Progenitor cell of endocrine pancreas (in vitro differentiated cells): ENCODE measurements around the gene PIGQ. TPM values are rescaled to one million over a fixed set of nuclear protein-coding genes. Genes with fewer than 3 reads are reported as not detected.

Experiments used
- DNase-seq: peaks from one replicate; pipeline ENCODE4 v3.0.0; 2021; ENCODE audit warnings: low spot score; ENCODE audit not compliant: unreplicated experiment
- H3K27ac Mint-ChIP-seq: 2 replicates; pipeline ENCODE4 v1.8.0; 2021; ENCODE audit warnings: mild to moderate bottlenecking, moderate library complexity, mixed read lengths
- H3K27me3 Mint-ChIP-seq: 2 replicates; pipeline ENCODE4 v1.8.0; 2021; ENCODE audit warnings: mixed read lengths
- H3K36me3 Mint-ChIP-seq: 2 replicates; pipeline ENCODE4 v1.8.0; 2022; ENCODE audit warnings: mixed read lengths; ENCODE audit not compliant: insufficient read depth
- H3K4me1 Mint-ChIP-seq: 2 replicates; pipeline ENCODE4 v1.8.0; 2021; ENCODE audit warnings: low read depth, mixed read lengths
- H3K4me3 Mint-ChIP-seq: 2 replicates; pipeline ENCODE4 v1.8.0; 2021; ENCODE audit warnings: low read depth, mild to moderate bottlenecking, moderate library complexity, mixed read lengths
- H3K9me3 Mint-ChIP-seq: 2 replicates; pipeline ENCODE4 v1.8.0; 2021; ENCODE audit warnings: low read depth, mixed read lengths
- CTCF ChIP-seq: fragments of 200-600 bp; sonication (generic); IDR thresholded peaks from one replicate; pipeline ENCODE4 v1.5.0; 2021; ENCODE audit warnings: antibody characterized with exemption, mild to moderate bottlenecking; ENCODE audit not compliant: unreplicated experiment
- total RNA-seq: library from RNA; stranded (reverse); gene quantifications from 2 replicates; pipeline ENCODE4 v1.2.1, GENCODE V29; 2021

The PIGQ gene
- total RNA-seq, 1 donor from 2014 or later = 109 TPM

GRCh38 chr16:620700-621525 is 51.1 kb downstream of the PIGQ start:
- no peak overlapping the region for H3K27ac Mint-ChIP-seq
- H3K27me3 Mint-ChIP-seq = no peaks in the 10 kb centered on the region
- no peaks in the 10 kb centered on the region for H3K9me3 Mint-ChIP-seq
- TF ChIP-seq CTCF = no peak
- H3K4me3 Mint-ChIP-seq = no peak overlapping the region
- H3K4me1 Mint-ChIP-seq = no peaks in the 10 kb centered on the region
- no peaks in the 10 kb centered on the region for H3K36me3 Mint-ChIP-seq
- no peak for DNase-seq

DNA sequence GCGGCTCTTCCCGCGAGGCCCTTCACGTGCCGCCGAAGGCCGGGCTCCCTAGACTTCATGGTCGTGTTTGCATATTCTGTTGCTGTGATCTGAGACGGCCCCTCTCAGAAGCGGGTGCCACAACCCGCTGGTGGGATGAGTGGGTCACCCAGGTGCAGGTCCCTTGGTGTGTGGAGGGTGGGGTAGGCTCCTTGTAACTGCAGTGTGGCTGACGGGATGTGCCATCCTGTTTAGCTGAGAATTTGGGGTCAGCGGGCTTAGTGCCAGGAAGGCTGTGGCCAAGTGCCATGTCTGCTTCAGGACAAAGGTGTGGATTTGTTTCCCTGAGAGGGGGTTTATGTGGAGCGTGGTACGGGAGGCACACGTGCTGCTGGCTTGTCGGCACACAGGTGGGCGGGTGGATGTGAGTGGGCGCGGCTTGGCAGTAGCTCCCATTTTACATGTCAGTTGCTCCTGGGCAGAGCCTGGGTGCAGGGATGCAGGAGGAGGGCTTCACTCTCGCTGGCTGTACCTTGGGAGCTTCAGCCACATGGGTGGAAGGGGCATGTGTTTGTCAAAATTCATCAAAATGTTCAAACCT is 51.8 kb downstream of the PIGQ start:
- no peaks in the 10 kb centered on the region for H3K9me3 Mint-ChIP-seq
- H3K4me3 Mint-ChIP-seq = no peak overlapping the region
- no peak overlapping the region for H3K27ac Mint-ChIP-seq
- TF ChIP-seq CTCF = no peak
- peaks cover 3% of the 10 kb centered on the region for H3K36me3 Mint-ChIP-seq
- H3K27me3 Mint-ChIP-seq = no peaks in the 10 kb centered on the region
- DNase-seq = no peak
- no peaks in the 10 kb centered on the region for H3K4me1 Mint-ChIP-seq

DNA sequence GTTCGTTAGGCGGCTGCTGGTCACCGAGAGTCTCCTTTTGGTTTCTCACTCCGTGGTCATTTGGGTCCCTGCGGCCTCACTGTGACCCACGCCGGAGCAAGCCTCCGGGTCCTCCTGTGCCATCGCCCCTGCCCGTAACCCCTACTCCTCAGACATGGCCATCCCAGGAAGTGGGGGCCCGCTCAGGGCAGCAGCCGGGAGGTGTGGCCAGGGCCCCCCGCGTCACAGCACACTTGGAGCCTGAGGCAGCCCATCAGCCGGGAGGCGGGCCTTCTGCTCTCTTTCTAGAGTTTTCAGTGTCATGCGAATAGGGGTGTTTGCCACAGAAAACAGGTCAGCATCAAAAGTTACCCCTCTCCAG is 53.1 kb downstream of the PIGQ start:
- Mint-ChIP-seq H3K9me3 (no peaks in the 10 kb centered on the region), H3K4me3 (no peak overlapping the region), H3K27ac (no peak overlapping the region), H3K27me3 (no peaks in the 10 kb centered on the region), H3K4me1 (no peaks in the 10 kb centered on the region), H3K36me3 (peaks cover 5% of the 10 kb centered on the region)
- no peak for TF ChIP-seq CTCF
- DNase-seq = no peak

GRCh38 chr16:624526-625070 is 54.8 kb downstream of the PIGQ start:
- H3K4me3 Mint-ChIP-seq = no peak overlapping the region
- no peak for TF ChIP-seq CTCF
- DNase-seq = no peak

GRCh38 chr16:625117-625976 is 55.6 kb downstream of the PIGQ start:
- H3K4me1 Mint-ChIP-seq = peaks cover 11% of the 10 kb centered on the region
- H3K36me3 Mint-ChIP-seq = peaks cover 6% of the 10 kb centered on the region
- no peak overlapping the region for H3K27ac Mint-ChIP-seq

More at GRCh38 chr16:624526-625070, 54.8 kb downstream of the PIGQ start:
- peak overlapping the region; percentile 52 for H3K27ac Mint-ChIP-seq
- peaks cover 9% of the 10 kb centered on the region for H3K4me1 Mint-ChIP-seq
- peaks cover 6% of the 10 kb centered on the region for H3K36me3 Mint-ChIP-seq
- no peaks in the 10 kb centered on the region for H3K9me3 Mint-ChIP-seq
- H3K27me3 Mint-ChIP-seq = no peaks in the 10 kb centered on the region

More at GRCh38 chr16:625117-625976, 55.6 kb downstream of the PIGQ start:
- no peak for DNase-seq
- Mint-ChIP-seq H3K4me3 (no peak overlapping the region), H3K27me3 (no peaks in the 10 kb centered on the region), H3K9me3 (no peaks in the 10 kb centered on the region)
- no peak for TF ChIP-seq CTCF
